ENCODE measurements around the gene DDI2.
"Not testable (repeated sequence)": the region's sequence is repeated elsewhere in the genome, so short reads cannot be mapped to it uniquely, and the experiment has no call there.

DDI2 gene

DNA sequence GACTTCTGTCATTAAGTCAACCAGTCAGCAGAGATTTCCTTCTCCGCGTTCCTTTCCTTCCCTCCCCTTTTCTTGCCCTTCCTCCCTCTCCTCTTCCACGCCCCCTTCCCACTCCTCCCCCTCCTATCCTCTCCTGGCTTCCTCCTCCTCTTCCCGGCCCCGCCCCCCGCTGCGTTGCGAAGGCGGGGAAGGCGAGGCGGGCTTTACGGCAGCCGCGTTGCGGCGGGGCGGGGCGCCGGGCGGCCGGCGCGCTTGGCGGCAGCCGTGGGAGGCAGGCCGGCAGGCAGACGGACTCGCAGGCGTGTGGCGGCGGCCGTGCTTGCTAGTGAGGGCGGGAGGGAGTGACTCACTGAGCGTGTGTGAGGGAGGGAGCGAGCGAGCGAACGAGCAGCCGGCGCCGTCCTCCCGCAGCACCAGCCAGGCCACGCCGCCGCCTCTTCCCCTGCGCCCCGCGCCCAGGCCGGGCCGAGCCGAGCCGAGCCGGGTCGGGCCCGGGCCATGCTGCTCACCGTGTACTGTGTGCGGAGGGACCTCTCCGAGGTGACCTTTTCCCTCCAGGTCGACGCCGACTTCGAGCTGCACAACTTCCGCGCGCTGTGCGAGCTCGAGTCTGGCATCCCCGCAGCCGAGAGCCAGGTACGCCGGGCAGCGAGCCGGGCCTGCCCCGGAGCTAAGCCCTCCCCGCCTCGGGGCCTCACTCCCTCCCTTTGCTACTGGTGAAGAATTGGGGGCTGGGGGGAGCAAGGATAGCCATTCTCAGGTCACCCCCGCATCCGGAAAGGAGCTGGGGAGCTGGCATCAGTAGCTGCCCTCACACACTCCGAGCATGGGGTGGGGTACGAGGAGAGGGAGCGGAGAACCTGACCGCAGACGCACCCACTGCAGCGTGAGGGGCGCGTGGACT lies at the start of gene DDI2:
TSS of gene DDI2 (plus strand) at position 286 of the 904 bp plus-strand sequence. CDS start at position 499, 213 bp downstream.
- peak; percentile 90 for DNase-seq

DNA sequence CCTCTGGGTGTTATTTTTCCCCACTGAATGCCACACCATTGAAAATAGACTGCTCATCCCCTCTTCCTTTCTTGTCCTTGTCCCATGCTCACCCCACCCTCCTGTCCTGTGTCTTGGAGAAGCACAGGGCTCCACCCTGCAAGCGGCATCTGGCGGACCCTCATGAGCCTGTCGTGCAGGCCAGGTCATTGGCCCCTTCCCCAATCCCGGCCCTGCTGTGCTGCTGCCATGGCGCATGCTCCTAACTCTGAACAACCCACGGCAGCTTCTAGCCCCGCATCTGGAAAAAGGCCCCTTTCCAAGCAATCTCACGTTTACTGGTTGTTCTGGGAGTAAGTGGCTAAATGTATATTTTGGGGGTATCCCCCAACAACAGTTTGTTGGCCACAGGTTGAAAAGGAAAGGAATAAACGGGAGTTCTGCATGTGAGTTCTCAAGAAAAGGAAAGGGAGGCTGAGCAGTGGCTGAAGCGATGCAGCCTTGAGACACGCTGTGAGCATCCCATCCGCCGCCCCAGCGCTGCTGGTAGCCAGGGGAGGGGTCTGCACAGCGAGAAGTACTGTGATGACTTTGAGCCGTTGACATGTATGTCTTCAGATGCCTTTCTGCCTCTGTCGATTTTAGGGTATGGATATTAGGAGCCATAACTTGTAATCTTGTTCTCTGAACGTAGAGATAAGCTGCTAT lies 48.7 kb upstream of the DDI2 start:
- no peak for DNase-seq

DNA sequence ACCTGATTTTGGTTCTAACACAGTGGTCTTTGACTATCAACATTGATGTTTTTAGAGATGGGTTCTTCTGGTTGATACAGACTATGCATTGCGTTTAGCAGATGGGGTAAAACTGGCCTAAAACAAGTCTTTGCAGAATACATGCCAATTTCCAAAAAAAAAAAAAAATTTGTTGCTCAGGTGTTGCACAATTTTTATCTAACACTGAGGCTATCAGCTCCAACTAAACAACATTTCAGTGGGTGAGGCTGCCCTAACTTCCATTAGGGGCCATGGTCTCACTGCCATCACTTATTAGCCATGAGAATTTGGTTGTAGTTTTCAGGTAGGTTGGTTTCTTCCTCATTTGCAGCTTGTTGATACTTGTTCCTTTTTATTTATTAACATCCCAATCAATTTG lies 46.4 kb upstream of the DDI2 start:
- no peak for DNase-seq

DNA sequence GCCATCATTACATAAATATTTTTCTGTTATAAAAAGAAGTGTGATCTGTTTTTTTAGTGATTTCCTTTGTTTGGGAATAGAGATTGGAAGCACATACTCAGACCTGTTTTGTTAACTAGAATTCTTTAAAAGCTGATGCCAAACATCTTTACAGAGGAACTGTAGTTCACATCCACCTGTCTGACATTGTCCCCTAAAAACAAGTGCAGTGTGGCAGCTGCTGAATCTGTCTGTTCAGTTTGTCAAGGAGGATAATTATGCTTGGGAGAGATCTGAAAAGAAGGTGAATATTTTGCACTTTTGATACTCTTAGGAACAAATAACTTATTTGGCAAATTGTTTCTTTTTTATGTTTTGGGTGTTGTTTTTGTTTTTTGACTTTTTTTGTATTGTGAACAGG lies 46.0 kb upstream of the DDI2 start:
- DNase-seq: no peak

DNA sequence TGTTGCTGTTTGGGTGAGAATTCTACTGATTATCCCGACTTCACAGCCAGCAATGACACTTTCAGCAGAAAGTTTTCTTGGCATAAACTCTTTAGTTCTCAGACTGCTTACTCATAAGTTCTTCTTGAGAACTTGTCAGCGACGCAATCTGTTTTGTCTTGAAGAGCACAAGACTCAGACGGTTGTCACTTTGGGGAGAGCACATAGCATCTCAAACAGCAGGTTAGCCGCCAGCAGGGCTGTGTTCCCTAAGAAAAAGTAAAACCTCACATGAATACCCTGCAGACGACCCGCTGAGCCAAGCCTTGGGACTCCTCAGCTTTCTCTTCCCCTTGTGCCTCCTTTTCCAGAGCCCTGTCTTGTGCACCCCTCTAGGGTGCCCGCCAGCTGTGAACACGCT lies 43.8 kb upstream of the DDI2 start:
- no peak for DNase-seq

DNA sequence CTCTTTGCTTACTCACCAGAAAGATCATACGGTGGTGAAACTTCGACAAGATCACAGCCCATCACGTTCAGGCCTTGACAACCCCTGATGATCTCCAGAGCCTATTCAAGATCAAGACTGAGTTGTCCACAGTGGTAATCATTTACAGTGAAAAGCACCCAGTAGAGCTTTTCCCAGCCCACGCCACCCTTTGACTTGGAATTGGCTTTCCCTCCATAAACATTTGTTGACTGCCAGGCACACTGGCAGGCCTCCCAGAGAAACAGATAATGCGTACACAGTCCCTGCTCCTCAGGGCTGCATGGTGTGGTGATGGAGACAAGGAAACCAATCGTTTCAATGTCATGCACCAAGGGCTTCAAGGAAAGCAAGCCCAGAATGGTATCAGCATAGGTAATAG lies 42.5 kb upstream of the DDI2 start:
- no peak for DNase-seq

DNA sequence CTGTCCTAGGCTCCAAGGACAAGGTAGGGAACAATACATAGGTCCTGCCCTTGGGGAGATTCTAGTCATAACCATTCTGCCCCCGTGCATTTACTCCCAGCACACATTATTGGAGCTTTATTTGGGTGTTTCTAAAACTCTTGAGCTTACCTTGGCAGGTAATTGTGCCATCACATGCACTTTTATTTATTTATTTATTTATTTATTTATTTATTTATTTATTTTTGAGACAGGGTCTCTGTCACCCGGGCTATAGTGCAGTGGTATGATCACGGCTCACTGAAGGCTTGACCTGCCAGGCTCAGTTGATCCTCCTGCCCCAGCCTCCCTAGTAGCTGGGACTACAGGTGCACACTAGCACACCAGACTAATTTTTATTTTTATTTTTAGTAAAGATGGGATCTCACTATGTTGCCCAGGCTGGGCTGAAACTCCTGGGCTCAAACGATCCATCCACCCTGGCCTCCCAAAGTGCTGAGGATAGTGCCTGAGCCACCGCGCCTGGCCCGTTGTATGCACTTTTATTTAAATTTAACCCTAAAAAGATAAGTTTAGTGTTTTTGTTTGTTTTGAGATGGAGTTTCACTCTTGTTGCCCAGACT lies 41.6 kb upstream of the DDI2 start:
- DNase-seq: no peak

DNA sequence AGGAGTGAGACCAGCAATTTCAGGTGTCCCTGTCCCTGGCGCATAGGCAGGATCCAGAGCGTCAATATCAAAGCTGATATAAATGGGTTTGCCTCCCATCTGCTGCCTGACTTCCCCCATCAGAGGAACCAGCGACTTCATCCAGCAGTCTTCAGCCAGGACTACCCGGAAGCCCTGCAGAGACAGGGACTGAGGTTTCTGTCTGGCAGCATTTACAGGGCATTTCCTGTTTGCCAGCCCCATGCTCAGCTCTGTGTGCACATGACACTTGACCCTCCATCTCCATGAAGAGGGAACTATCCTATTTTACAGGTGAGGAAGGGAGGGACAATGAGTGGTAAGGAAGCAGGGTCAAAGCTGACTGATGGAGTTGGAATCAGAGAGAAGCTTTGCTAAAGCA lies 39.6 kb upstream of the DDI2 start:
- no peak for DNase-seq

DNA sequence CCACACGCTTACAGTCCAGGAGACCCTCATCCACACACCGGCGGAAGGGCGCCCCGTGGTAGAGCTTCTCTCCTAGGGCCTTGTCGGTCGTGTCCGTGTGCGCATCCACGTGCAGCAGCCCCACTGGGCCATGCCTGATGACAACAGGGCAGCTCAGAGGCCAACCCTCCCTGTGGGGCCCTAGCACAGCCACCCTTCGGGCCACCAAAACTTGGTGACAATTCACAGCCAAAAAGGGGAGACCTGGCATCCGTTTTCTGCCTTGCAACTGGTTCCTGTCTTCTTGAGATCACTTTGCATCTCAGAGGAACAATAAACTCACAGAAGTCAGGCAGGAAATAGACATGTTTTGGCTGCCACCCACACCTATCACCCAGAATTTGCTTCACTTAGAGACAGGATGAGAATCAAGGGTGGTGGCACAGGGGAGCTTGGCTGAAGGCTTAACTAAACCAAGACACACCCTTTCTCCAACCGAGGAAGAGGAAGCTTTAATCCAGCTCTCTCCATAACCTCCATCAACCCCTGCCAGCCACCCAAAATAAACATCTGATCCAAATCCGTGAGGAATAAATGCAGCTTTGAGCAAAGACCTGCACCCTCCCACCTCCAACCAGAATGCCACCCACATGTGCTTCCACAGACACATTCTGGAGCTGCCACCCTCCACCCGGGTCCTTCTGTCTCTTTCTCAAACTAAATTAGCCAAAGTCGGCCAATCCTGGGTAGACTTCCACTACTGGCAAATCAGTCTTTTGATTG lies 38.2 kb upstream of the DDI2 start:
- DNase-seq: peak; percentile 25

DNA sequence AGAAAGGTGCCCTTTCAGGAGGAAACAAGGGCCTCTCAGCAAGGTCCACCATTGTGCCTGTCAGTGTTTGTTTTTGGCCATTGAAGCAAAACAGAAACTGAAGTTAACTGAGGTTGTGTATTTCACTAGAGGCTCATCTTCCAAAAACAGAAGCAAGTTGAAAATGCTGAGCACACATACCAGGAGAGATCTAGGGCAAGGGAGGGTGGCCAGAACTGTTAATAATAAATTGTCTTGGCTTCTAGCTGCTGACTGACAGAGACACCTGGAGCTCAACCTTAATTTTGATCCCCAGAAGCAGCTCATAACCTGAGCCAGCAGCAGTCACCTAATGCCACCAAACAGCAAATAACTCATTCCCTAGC lies 37.6 kb upstream of the DDI2 start:
- no peak for DNase-seq

DNA sequence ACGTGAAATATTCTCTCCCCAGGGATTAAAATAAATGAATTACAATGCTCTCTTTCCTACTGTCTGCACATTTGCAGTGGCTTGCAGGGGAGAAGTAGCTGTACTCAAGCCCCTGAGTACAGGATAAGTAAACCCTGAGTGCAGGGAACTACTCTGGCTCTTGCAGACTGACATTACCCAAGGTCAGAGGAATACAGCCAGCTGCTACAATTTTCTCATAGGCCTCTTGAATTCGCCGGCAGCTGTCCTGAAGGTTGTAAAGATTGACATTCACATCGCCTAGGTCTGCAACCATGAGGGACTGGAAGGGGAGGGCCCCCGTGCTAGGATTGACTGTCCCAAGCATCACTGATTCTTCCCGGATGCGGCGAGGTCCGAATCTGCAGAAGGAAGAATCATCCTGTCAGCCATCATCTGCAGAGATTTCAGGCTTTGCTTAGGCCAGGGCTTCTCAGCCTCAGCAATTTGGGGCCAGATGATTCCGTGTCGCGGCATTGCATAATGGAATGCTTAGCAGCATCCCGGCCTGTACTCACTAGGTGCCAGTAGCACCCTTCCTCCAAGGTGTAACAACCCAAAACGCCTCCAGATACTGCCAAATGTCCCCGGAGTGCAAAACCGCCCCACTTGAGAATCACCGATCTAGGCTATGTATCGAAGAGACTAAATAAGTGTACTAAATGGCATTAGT lies 34.1 kb upstream of the DDI2 start:
- DNase-seq: no peak

DNA sequence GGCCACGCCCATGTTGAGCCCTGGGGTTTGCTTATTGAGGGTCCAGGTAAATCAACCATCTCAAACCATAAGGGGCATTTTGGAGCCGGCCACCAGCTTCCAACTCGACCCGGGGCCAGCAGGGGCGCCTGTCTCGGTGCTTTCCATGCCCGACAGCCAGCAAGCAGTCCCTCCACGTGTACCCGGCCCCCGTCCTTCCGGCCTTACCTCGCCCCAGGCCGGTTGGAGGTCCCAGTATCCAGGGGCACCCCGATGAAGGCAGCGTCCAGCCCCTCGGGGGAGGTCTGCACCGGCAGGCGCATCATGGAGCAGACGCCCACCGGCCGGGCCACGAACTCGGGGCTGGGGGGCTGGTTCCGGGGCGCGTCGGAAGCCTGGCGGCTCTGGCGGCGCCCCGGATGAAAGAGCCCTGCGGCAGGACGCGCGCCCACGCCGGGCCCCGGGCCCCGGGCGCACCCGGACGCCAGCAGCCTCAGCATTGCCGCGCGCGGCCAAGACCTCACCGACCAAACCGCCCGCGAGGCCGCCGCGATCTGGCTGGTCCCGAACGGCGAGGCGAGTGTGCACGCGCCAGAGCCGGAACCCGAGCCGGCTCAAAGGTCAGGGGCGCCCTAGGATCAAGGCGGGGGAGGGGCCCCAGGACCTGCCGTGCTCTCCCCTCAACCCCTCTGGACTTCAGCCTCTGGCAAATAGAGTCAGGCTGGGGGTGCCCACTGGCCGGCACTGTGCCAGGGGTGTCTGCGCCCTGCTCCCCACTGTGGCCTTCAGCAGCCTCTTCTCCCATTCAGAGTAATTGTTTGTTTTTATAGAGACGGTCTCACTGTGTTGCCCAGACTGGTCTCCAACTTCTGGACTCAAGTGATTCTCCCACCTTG lies 32.5 kb upstream of the DDI2 start, which contains the start of gene AGMAT:
TSS of gene AGMAT (minus strand) at position 563 of the 875 bp plus-strand sequence. CDS start at position 479, 84 bp downstream.
- peak; percentile 42 for DNase-seq

DNA sequence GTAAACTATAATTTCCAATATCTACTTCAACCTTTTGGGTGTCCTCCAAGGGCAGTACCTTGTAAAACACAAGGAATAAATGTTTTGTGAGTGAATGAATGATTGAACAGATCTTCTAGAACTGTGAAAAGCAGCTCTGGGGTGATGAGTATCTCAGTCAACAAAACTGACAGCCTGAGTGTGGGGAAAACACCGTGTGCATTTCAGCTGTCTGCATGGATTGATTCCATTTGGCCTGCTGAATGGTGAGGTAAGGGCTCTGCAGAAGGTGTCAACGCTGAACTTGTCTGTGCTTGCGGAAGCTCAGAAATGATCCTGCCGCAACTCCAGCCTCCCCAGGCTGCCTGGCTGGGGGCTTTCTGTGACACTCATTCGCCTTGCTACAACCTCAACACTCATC lies 25.0 kb upstream of the DDI2 start:
- no peak for DNase-seq

DNA sequence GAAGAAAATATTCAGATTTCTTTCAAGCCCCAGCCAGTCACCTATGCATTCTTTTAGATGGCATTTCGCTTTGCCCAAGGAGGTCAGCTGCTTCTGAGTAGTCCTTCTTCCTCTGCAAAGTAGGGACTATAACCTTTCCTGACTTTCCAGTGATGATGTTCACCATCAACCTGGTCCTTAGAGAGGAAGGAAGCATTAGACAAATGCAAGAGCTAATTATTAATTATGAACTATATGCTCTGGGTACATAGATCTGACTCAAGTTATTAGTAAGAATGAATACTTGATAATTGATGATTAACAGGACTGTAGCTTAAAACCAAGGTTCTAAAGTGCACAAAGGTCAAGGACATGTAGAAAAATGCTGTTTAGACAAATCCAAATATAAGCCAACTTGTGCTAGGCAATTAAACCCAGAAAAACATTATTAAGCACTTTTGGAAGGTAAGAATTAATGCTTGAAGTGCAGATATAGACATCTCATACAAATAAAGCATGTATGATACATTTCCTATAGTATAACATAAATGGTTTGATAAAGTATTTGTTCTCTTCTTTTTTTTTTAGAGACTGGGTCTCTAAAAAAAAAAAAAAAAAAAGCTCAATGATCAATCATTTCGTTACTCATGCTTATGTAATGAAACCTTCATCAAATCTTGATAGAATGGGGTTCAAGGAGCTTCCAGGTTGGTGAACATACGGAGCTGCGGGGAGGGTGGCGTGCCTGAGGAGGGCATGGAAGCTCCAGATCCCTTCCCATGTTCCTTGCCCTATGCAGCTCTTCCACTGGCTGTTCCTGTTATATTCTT lies 21.2 kb upstream of the DDI2 start:
- DNase-seq: no peak

DNA sequence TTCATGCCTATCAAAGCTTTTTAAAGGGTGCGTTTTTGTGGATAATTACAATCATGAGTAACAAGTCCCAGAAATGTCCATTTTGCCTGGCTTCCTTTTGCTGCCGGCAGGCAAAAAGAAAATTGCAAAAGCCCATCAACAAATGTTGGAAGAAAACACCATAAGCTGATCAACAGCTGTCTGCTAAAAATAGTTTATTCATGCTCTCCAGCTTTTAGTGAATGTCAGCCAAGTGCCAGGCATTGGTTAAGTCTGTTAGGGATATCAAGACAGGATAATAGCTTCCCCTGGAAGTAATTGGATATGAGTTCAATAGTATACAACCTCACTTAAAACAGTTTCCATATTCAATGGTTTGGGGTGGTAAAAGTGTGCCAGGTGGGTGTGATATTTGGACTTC lies 18.8 kb upstream of the DDI2 start:
- no peak for DNase-seq

DNA sequence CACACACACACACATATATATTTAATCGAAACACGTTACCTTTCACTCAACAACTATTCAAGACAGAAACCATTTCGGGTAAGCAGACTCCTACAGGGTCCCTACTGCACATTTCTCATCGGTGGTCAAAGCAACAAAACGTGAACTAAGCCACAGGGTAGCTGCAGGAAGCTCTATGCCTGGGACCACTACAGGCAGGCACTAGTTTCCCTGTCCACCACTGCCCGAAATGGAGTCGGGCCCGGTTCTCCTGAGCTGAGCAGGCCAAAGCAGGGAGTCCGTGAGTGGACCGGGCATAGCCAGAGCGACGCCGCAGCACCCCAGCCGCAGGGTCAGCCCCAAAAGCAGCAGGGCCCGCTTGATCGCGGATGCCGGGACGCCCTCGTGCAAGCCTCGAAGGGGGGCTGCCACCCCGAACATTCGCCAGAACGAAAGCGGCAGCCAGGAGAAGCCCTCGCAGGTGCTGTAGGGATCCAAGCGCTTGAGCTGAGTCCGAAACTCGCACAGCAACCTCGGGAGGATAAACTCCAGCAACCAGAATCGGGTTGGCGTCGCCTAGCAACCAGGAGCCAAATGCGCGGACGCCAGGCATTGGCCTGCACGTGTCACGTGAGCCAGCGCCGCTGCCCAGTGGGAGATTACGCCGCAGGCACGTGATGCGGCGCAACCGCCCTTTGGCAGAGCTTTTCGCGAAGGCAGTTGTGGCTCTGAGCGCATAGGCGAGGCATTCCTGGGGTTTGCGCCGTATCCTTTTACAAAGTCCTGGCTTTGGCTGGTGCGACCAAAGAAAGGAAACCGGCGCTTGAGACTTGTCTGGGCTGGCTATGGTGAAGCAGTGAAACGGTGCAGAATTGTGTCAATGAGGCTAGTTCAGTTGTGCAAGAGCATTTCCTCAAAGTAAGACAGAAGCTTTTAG lies 13.9 kb upstream of the DDI2 start:
- DNase-seq: peak; percentile 93

DNA sequence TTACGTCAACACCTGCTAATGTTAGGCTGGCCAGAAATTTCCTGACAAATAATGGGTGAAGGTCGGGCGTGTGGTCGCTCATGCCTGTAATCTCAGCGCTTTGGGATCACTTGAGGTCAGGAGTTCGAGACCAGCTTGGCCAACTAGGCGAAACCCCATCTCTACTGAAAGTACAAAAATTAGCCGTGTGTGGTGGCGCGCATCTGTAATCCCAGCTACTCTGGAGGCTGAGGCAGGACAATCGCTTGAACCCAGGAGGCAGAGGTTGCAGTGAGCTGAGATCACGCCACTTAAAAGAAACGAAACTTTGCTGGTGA lies 13.3 kb upstream of the DDI2 start:
- DNase-seq: not testable (repeated sequence)

DNA sequence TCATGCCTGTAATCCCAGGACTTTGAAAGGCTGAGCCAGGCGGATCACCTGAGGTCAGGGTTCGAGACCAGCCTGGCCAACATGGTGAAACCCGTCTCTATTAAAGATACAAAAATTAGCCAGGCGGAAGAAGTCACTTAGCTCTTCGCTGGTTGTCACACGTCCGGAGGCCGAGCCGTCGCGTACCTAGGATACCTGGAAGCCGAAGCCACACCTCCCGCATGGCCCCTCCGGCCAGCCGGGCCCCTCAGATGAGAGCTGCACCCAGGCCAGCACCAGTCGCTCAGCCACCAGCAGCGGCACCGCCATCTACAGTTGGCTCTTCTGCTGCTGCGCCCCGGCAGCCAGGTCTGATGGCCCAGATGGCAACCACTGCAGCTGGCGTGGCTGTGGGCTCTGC lies 12.9 kb upstream of the DDI2 start:
- not testable (repeated sequence) for DNase-seq
